Pancreas (tissue), 10 donors: Measurements from ENCODE around the gene DDI2. TPM values are rescaled to one million over a fixed set of nuclear protein-coding genes. Genes with fewer than 3 reads are reported as not detected.
"Not testable (repeated sequence)": the region's sequence is repeated elsewhere in the genome, so short reads cannot be mapped to it uniquely, and the experiment has no call there.

ENCODE experiments used
- ATAC-seq, 4 donors: fragments of 200-7000 bp; cut with Tn5 transposase; one replicate each; pipeline versions ENCODE4 v1.8.0 to v1.9.1; 2020; ENCODE audit warnings: mild to moderate bottlenecking in 4 of 4, moderate library complexity in 4 of 4
- DNase-seq, 6 donors: peaks; one replicate each; pipeline ENCODE4 v3.0.0-alpha.2; 2020
- FAIRE-seq: peaks from 2 replicates; lab custom pipeline; 2012; peaks lifted over from hg19 to GRCh38; lab: Jason Lieb, UNC
- H3K27ac ChIP-seq, 4 donors: fragments of 200-600 bp; sonication (generic); 1 replicate in 3 of 4; 2 replicates in 1 of 4; pipeline versions ENCODE4 v1.5.0 to v1.8.0; 2020
- H3K27me3 ChIP-seq, 4 donors: fragments of 200-600 bp; one replicate each; pipeline ENCODE4 v1.8.0; 2021
- H3K36me3 ChIP-seq, 3 donors: fragments of 200-600 bp; sonication (generic) in 1 of 3; one replicate each; pipeline versions ENCODE4 v1.5.0 to v1.8.0; 2020 to 2021
- H3K4me1 ChIP-seq, 3 donors: fragments of 200-600 bp; one replicate each; pipeline ENCODE4 v1.8.0; 2021
- H3K4me3 ChIP-seq, 4 donors: fragments of 200-600 bp; sonication (generic) in 2 of 4; one replicate each; pipeline versions ENCODE4 v1.5.0 to v1.8.0; 2020 to 2021
- H3K9me3 ChIP-seq, 4 donors: fragments of 200-600 bp; one replicate each; pipeline ENCODE4 v1.8.0; 2021
- CTCF ChIP-seq, 4 donors: fragments of 200-600 bp; sonication (generic) in 3 of 4; IDR thresholded peaks; one replicate each; pipeline versions ENCODE4 v1.5.0 to v1.8.0; 2021; ENCODE audit warnings: antibody characterized with exemption in 4 of 4
- WGBS, 2 donors: extraction: QIAGEN DNeasy Blood & Tissue Kit; methylation state at CpG; one replicate each; pipeline ENCODE4 v1.1.7; 2013; 5-methylcytosine and 5-hydroxymethylcytosine counted together
- intact Hi-C, 3 donors: fragments of 100-400 bp; cut with DNase I; formaldehyde crosslinking; loops; one replicate each; pipeline versions ENCODE4 v1.11.1 to v1.14.2; 2022
- polyA plus RNA-seq, 2 donors: library from polyadenylated mRNA; stranded (reverse); fragments of 200-250 nt; gene quantifications; one replicate each; pipeline ENCODE4 v1.2.3, GENCODE V29; 2013
- total RNA-seq, 6 donors: library from RNA; stranded (reverse); fragmentation: NEBNext Ultra II Directional in 4 of 6; extraction: Animal tissue kit (Norgen Biotek cat#: 25700) in 4 of 6; gene quantifications; one replicate each; pipeline versions ENCODE4 v1.2.1 to v1.2.4, GENCODE V29; 2021 to 2023
- donor health status: healthy with polysubstance abuse.
- donor health status: DM: no; HTN: no; CAD: no; lungs with moderate emphysema.
- donor health status: DM: no; HTN: no; CAD: no.
- donor health status: control.
- donor health status: control.
- donor health status: Bipolar disorder and iron deficiency.
- donor health status: DM: yes; HTN: yes; CAD: no.
- donor health status: DM: no; HTN: no; CAD: no.
- donor health status: DM: no; HTN: no; CAD: no.
- donor health status: DM: yes; HTN: yes; CAD: no.

The DDI2 gene
- total and polyA plus RNA-seq, 8 donors = 4.7 to 17.8 (median 15.3) TPM

- Histone ChIP-seq H3K4me1 (peaks cover 0 to 3% (median 0%) of the 10 kb centered on the region in 3 donors), H3K9me3 (no peaks in the 10 kb centered on the region), H3K27me3 (no peaks in the 10 kb centered on the region), H3K4me3 (no peak overlapping the region), H3K36me3 (no peaks in the 10 kb centered on the region), H3K27ac (peak overlapping the region in 2 of 4 donors; percentile 18 to 48)
- 76% methylated on average over 10 of the region's 10 CpGs for WGBS, 2 donors
- FAIRE-seq = no peak
- DNase-seq = peak in 1 of 6 donors; percentile 22
- intact Hi-C loops = no loop called here
- TF ChIP-seq CTCF (IDR thresholded peaks at IDR 0.05) = no peak
- peak in 3 of 4 donors; percentile 45 to 74 (median 65) for ATAC-seq
Measured at GRCh38 chr1:15696956-15697521, 79.8 kb downstream of the DDI2 start.

GRCh38 chr1:15698201-15698600 lies 80.9 kb downstream of the DDI2 start:
- no peaks in the 10 kb centered on the region for H3K36me3 ChIP-seq
- ATAC-seq (no peak), FAIRE-seq (no peak), DNase-seq (no peak)
- no peaks in the 10 kb centered on the region for H3K9me3 ChIP-seq
- H3K4me3 ChIP-seq = no peak overlapping the region
- TF ChIP-seq CTCF (IDR thresholded peaks at IDR 0.05) = no peak
- no peak overlapping the region for H3K27ac ChIP-seq
- no peaks in the 10 kb centered on the region for H3K27me3 ChIP-seq
- peaks cover 0 to 13% (median 2%) of the 10 kb centered on the region in 3 donors for H3K4me1 ChIP-seq
- intact Hi-C loops = no loop called here
- WGBS, 2 donors = 99 to 100% methylated on average over 2 of the region's 2 CpGs

- H3K4me3 ChIP-seq, ATAC-seq, H3K36me3 ChIP-seq, H3K9me3 ChIP-seq, intact Hi-C loops, DNase-seq, FAIRE-seq, H3K27ac ChIP-seq, H3K27me3 ChIP-seq: not testable (repeated sequence)
- peaks cover 0 to 22% (median 13%) of the 10 kb centered on the region in 3 donors for H3K4me1 ChIP-seq
- WGBS, 2 donors = 85 to 91% methylated on average over 4 of the region's 4 CpGs
Measured at GRCh38 chr1:15699321-15699720, 82.1 kb downstream of the DDI2 start.

- WGBS, 2 donors = 88% methylated on average over 6 of the region's 6 CpGs
- intact Hi-C loops = no loop called here
Measured at GRCh38 chr1:15700508-15700907, 83.2 kb downstream of the DDI2 start.

GRCh38 chr1:15701784-15702183 lies 84.5 kb downstream of the DDI2 start:
- Histone ChIP-seq H3K27me3 (no peaks in the 10 kb centered on the region), H3K4me1 (peaks cover 0 to 22% (median 14%) of the 10 kb centered on the region in 3 donors), H3K9me3 (no peaks in the 10 kb centered on the region), H3K27ac (no peak overlapping the region), H3K4me3 (no peak overlapping the region), H3K36me3 (no peaks in the 10 kb centered on the region)
- DNase-seq (no peak), ATAC-seq (no peak), FAIRE-seq (no peak)
- intact Hi-C loops = no loop called here
- TF ChIP-seq CTCF (IDR thresholded peaks at IDR 0.05) = no peak
- 85 to 86% methylated on average over 8 of the region's 8 CpGs for WGBS, 2 donors

More at GRCh38 chr1:15700508-15700907, 83.2 kb downstream of the DDI2 start:
- Histone ChIP-seq H3K4me1 (peaks cover 0 to 22% (median 14%) of the 10 kb centered on the region in 3 donors), H3K36me3 (no peaks in the 10 kb centered on the region), H3K9me3 (no peaks in the 10 kb centered on the region), H3K4me3 (no peak overlapping the region), H3K27me3 (no peaks in the 10 kb centered on the region), H3K27ac (no peak overlapping the region)
- DNase-seq (no peak), FAIRE-seq (no peak), ATAC-seq (no peak)
- TF ChIP-seq CTCF (IDR thresholded peaks at IDR 0.05) = no peak
